Measurements from ENCODE around the gene MLPH.

GRCh38 chr2:237511885-237512405 lies 24.9 kb downstream of the MLPH start:
- TF ChIP-seq REST (IDR thresholded peaks at IDR 0.05; ENCODE audit: low read depth): no peak
- TF ChIP-seq CREB1 (IDR thresholded peaks at IDR 0.05; ENCODE audit: low read depth): no peak
- TF ChIP-seq RAD21 (IDR thresholded peaks at IDR 0.05; ENCODE audit: low read depth): no peak
- TF ChIP-seq MAX (IDR thresholded peaks at IDR 0.05): no peak
